Raji (cell line): ENCODE results near the gene PPFIBP1.

ENCODE experiments used
- POLR2A ChIP-seq: IDR thresholded peaks from 2 replicates; pipeline ENCODE4 v1.6.1; 2011; ENCODE audit warnings: low read depth, low read length, control low read depth; ENCODE audit not compliant: insufficient read depth

PPFIBP1 gene

GRCh38 chr12:27622436-27623195, 98.6 kb downstream of the PPFIBP1 start:
- no peak for TF ChIP-seq POLR2A

- TF ChIP-seq POLR2A: no peak
Measured at GRCh38 chr12:27623645-27624044, 99.6 kb downstream of the PPFIBP1 start.

DNA sequence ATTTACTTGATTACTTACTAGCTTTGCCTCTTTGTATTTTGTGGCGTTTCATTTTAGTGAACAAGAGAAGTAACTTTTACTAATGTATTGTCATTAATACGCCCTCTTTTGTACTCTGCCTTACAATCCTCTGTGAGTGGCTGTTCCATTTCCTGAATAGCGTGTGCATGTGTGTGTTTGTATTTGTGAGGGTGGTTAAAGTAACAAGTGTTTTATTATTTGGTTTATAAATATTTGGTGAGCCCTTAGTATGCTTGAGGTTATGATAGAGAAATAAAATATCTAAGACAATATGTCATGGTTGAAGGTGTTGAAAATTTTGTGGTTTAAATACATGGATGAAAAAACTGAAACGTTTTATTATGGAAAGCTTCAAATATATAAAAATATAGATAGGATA, 100.6 kb downstream of the PPFIBP1 start:
- no peak for TF ChIP-seq POLR2A

DNA sequence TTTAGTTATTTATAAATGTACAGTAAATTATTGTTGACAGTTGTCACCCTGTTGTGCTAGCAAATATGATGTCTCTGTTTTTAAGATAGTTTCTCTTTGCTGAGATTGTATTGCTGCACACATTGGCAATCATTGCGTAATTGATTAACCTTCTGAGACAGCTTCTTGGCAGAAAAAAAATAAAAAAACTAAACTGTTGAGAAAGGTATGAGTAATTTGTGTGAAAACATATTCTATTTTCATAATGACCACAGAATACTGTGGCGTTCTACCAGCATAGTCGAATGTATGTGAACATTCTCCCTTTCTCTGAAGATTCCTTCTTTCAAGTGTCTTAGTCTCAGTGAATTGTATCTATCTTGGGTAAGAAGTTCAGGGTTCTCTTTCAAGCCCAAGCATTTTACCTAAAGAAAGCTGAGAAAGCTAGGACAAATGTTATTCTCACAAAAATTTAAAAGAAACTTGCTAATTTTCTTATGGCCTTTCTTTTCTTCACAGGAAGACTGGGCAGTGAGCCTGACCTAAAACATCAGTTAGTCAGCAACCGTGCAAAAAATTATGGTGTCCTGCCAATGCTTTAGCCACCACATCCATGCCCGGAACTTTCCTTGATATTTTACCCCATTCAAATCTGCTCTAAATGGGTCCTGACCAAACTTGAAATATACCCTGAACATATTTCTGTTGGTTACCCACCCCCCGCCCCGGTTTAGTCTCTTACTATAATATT, 103.3 kb downstream of the PPFIBP1 start:
- no peak for TF ChIP-seq POLR2A

DNA sequence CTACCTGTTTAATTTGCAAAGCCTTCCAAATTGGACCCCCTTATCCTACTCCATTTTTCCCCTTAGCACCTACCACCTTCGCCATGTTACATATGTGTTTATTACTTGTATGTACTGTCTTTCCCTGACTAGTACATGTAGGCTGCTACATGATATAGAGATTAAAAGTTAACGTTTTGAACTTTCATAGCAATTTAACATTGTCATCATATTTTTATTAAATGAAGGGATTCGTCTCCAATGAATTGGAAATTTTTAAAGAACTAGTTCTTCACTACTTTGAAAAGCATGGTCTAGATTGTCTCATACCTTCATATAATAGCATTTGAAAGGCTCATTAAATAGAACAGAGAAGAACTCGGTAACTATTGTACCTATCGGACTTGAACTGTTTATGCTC, 107.4 kb downstream of the PPFIBP1 start:
- TF ChIP-seq POLR2A: no peak

DNA sequence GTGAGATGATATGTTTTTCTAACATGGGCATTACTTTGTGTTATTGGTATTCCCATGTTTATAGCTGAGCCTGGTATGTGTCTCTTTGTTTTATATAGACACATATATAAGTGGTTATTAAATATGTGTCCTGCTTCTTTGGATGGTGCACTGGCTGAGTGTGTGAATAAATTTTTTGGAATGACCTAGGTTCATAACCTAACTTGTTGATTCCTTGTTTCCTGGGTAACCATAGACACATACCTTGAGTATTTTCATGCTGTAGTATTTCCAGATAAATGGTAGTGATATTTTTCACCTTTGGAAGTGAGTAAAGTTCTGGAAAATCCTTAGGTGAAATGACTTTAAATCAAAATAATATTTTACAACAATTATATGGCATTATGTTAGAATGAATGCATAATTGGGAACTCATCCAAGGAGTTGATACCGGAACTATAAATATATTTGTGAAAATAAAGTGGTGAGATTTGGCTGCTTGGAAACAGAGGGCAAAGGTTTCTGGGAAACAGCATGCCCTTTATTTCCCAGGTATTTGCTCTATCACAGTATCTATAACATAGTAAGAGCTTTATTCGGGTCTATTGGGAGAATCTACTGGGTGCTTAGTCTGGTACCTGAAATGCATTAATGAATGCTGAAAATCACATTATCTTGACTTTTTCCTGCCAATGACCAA, 107.9 kb downstream of the PPFIBP1 start:
- TF ChIP-seq POLR2A: no peak

DNA sequence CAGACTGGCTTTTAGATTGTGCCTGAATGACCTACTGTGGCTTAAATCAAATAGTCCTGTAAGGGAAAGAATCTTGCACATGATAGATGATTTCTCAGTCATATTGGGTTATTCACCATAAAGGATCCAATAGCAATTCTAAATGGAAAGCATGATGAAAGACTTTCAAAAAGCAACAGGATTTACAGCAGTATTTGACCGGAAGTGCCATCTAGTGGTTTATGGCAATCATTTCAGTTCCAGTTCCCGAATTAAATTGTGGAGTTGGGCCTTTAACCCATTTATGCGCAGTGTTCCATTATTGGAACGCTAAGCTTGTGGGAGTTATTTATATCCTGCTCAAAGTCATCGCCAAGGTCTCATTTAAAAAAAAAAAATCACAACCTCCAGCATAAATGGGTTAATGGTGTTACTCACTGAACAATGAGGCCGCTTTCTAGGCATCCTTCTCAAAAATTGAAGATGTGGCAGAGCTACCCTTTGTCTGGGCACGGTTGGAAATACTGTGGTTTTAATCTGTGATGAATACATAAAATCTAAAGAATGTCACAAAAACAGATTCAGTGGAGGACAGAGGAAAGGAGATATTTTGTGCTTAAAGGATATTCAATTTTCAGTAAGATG, 111.5 kb downstream of the PPFIBP1 start:
- TF ChIP-seq POLR2A: no peak

- no peak for TF ChIP-seq POLR2A
Measured at GRCh38 chr12:27637524-27637923, 113.5 kb downstream of the PPFIBP1 start.

DNA sequence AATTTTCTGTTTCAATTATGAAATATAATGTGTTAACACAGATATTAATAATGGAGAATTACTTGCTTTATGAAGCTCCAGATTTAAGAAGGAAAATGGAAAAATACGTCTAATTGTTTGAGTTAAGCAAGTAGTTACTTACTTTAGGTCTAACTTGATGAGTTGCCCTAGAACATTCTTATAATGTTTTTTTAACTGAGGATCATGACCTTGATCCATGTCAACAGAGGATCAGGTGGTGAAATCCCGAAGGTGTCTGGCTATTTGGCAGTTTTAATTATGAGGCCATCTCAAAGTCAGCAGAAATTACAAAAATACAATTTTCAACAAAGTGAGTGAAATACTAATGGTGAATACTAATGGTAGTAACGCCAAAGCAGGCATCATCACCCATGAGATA, 115.3 kb downstream of the PPFIBP1 start:
- no peak for TF ChIP-seq POLR2A

DNA sequence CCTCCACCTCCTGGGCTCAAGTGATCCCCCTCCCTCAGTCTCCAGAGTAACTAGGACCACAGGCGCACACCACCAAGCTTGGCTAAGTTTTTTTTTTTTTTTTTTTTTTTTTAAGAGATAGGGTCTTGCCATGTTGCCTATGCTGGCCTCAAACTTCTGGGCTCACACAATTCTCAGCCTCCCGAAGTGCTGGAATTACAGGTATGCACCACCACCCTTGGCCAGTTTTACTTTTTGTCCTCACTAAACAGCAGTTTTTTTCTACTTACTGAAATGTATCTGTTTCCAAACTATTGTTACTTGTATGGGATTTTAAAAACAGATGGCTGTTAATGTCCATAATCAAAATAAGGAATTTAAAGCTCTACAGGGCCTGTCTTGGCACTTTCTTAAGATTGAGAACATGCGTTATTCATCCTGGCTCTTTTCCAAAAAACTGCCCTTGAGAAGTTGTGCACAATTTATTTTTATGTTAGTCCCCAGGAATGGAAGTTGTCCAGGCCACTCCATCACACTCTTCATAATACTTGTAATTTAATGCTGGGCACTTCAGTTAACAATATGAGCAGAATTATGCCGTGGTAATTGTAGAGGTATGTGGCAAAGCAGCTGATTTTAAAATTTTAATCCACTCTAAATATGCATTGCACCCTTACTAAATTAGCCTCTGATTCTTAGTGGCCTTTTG, 120.3 kb downstream of the PPFIBP1 start:
- no peak for TF ChIP-seq POLR2A

GRCh38 chr12:27645671-27646070, 121.7 kb downstream of the PPFIBP1 start:
- TF ChIP-seq POLR2A: no peak

DNA sequence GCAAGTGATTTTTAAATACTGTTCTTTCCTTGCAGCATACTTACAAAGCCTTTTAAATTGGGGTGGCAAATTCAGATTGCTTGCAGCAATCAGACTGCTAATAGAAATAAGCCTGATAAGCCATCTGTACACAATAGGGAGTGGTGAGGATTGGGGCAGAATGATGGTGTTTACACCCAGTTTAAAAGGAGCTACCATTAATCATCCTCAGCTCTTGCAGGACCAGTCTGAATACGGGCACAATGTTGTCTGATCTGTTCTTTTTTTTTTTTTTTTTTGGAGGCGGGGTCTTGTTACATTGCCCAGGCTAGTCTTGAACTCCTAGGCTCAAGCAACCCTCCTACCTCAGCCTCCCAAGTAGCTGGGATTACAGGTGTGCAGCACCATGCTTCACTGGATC, 122.1 kb downstream of the PPFIBP1 start:
- no peak for TF ChIP-seq POLR2A

DNA sequence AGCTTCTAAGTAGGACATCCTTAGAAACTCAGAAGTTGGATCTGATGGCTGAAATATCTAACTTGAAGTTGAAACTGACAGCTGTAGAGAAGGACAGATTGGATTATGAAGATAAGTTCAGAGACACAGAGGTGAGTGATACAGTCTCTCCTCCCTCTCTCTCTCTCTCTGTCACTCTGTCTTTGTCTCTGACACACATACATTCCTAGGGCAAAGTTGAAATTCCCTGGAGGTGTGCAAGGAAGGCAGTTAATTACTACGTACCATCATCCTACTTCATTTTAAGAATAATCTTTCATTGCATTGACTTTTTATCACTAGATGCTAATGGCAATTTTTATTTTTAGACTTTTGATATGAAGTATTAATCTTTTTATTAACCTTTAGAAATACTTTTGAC, 126.0 kb downstream of the PPFIBP1 start:
- TF ChIP-seq POLR2A: no peak

GRCh38 chr12:27651201-27651600, 127.2 kb downstream of the PPFIBP1 start:
- TF ChIP-seq POLR2A: no peak

GRCh38 chr12:27652174-27652763, 128.3 kb downstream of the PPFIBP1 start:
- no peak for TF ChIP-seq POLR2A

GRCh38 chr12:27653661-27654060, 129.7 kb downstream of the PPFIBP1 start:
- TF ChIP-seq POLR2A: no peak
